IMR-90 (cell line): ENCODE data around the gene ZBTB47. TPM values are rescaled to one million over a fixed set of nuclear protein-coding genes. Genes with fewer than 3 reads are reported as not detected.

Source experiments
- ATAC-seq: fragments of 200-7000 bp; cut with Tn5 transposase; 2 replicates; pipeline ENCODE4 v1.9.1; 2020; ENCODE audit warnings: low read depth, mild to moderate bottlenecking, moderate library complexity
- BruUV-seq: library from RNA; stranded (reverse); fragments of 400-500 nt; replicated peaks from 2 replicates; lab custom pipeline; 2021; lab: Mats Ljungman, UMichigan
- CTCF ChIA-PET: fragments of 300-600 bp; formaldehyde crosslinking; extraction: SDS; loops from one replicate; lab custom pipeline; 2021; ENCODE audit warnings: antibody characterized with exemption; lab: Yijun Ruan, JAX
- POLR2A ChIA-PET: fragments of 300-600 bp; sonication (Branson Sonifier 250); formaldehyde crosslinking; loops from one replicate; lab custom pipeline; 2022; ENCODE audit warnings: antibody characterized with exemption; ENCODE audit not compliant: unreplicated experiment; lab: Charles Lee
- DNase-seq: peaks from one replicate; pipeline ENCODE4 v3.0.0; 2013
- H2AFZ ChIP-seq: replicated peaks from 2 replicates; pipeline ENCODE3; 2013; ENCODE audit warnings: low read length, mild to moderate bottlenecking; ENCODE audit not compliant: poor library complexity
- H2AK5ac ChIP-seq: 2 replicates; pipeline ENCODE4 v1.6.1; 2013; ENCODE audit warnings: low read depth, low read length, inconsistent platforms
- H2AK9ac ChIP-seq: replicated peaks from 2 replicates; pipeline ENCODE3; 2013; ENCODE audit warnings: mild to moderate bottlenecking, low read depth, low read length, moderate library complexity; ENCODE audit not compliant: poor library complexity
- H2BK120ac ChIP-seq: 2 replicates; pipeline ENCODE4 v1.6.1; 2013; ENCODE audit warnings: low read depth, low read length, inconsistent platforms
- H2BK15ac ChIP-seq: 3 replicates; pipeline ENCODE4 v1.6.1; 2013; ENCODE audit warnings: low read depth, low read length, inconsistent platforms
- H2BK20ac ChIP-seq: 2 replicates; pipeline ENCODE4 v1.6.1; 2013; ENCODE audit warnings: low read depth, mild to moderate bottlenecking, inconsistent platforms, low read length, moderate library complexity
- H2BK5ac ChIP-seq: 2 replicates; pipeline ENCODE4 v1.6.1; 2013; ENCODE audit warnings: mild to moderate bottlenecking, low read depth, low read length, inconsistent platforms; ENCODE audit not compliant: poor library complexity, severe bottlenecking
- H3K14ac ChIP-seq: replicated peaks from 2 replicates; pipeline ENCODE4 v1.6.1; 2013; ENCODE audit warnings: low read depth, low read length, inconsistent platforms
- H3K18ac ChIP-seq: 2 replicates; pipeline ENCODE4 v1.6.1; 2013; ENCODE audit warnings: low read depth, low read length, control low read depth
- H3K23ac ChIP-seq: 2 replicates; pipeline ENCODE4 v1.6.1; 2013; ENCODE audit warnings: low read depth, low read length, inconsistent platforms
- H3K27ac ChIP-seq: 2 replicates; pipeline ENCODE4 v1.5.1; 2013; ENCODE audit warnings: mild to moderate bottlenecking, control low read depth, low read length; ENCODE audit not compliant: insufficient read depth
- H3K27me3 ChIP-seq: 2 replicates; pipeline ENCODE4 v1.6.1; 2013; ENCODE audit warnings: low read length; ENCODE audit not compliant: control insufficient read depth, insufficient read depth
- H3K36me3 ChIP-seq: 2 replicates; pipeline ENCODE4 v1.6.1; 2013; ENCODE audit warnings: low read length, mixed read lengths; ENCODE audit not compliant: control insufficient read depth, insufficient read depth
- H3K4ac ChIP-seq: 2 replicates; pipeline ENCODE4 v1.6.1; 2013; ENCODE audit warnings: low read depth, low read length, inconsistent platforms
- H3K4me1 ChIP-seq: 2 replicates; pipeline ENCODE4 v1.6.1; 2013; ENCODE audit warnings: low read length, mixed read lengths; ENCODE audit not compliant: control insufficient read depth, insufficient read depth
- H3K4me2 ChIP-seq: 2 replicates; pipeline ENCODE4 v1.6.1; 2013; ENCODE audit warnings: low read depth, mild to moderate bottlenecking, control low read depth, low read length, moderate library complexity
- H3K4me3 ChIP-seq: 2 replicates; pipeline ENCODE4 v1.5.1; 2013; ENCODE audit warnings: low read depth, mild to moderate bottlenecking, control low read depth, low read length, moderate library complexity; ENCODE audit not compliant: insufficient read depth
- H3K56ac ChIP-seq: 2 replicates; pipeline ENCODE4 v1.6.1; 2013; ENCODE audit warnings: low read length, inconsistent platforms; ENCODE audit not compliant: insufficient read depth; ENCODE audit errors: extremely low read depth
- H3K79me1 ChIP-seq, 2 experiments: 2 replicates each; pipeline ENCODE4 v1.6.1; 2013; ENCODE audit warnings: low read length in 2 of 2, inconsistent platforms in 1 of 2, low read depth in 1 of 2
- H3K9ac ChIP-seq: 2 replicates; pipeline ENCODE4 v1.6.1; 2013; ENCODE audit warnings: low read depth, low read length, control low read depth
- H3K9me1 ChIP-seq: 2 replicates; pipeline ENCODE4 v1.6.1; 2013; ENCODE audit warnings: low read length, inconsistent platforms; ENCODE audit not compliant: insufficient read depth
- H3K9me3 ChIP-seq: 2 replicates; pipeline ENCODE4 v1.6.1; 2013; ENCODE audit warnings: low read length; ENCODE audit not compliant: control insufficient read depth, insufficient read depth
- H4K20me1 ChIP-seq: 2 replicates; pipeline ENCODE4 v1.6.1; 2013; ENCODE audit warnings: low read length, inconsistent platforms; ENCODE audit not compliant: insufficient read depth
- H4K5ac ChIP-seq: 2 replicates; pipeline ENCODE4 v1.6.1; 2013; ENCODE audit warnings: mild to moderate bottlenecking, low read depth, low read length, control low read depth
- H4K8ac ChIP-seq, 2 experiments: 2 replicates each; pipeline ENCODE4 v1.6.1; 2013; ENCODE audit warnings: low read depth in 2 of 2, low read length in 2 of 2, control low read depth in 1 of 2, inconsistent platforms in 1 of 2
- H4K91ac ChIP-seq: 2 replicates; pipeline ENCODE4 v1.6.1; 2013; ENCODE audit warnings: low read depth, low read length, inconsistent platforms; ENCODE audit not compliant: insufficient read depth
- CHD1 ChIP-seq: IDR thresholded peaks from 2 replicates; pipeline ENCODE4 v1.6.1; 2012; ENCODE audit warnings: low read depth, low read length, improper control_type of control experiment
- CTCF ChIP-seq: conservative IDR thresholded peaks from 2 replicates; pipeline ENCODE4 v1.5.1; 2012; ENCODE audit warnings: mild to moderate bottlenecking, low read depth, low read length, improper control_type of control experiment
- RAD21 ChIP-seq: IDR thresholded peaks from 2 replicates; pipeline ENCODE4 v1.6.1; 2012; ENCODE audit warnings: low read length, improper control_type of control experiment
- WGBS, 2 experiments: methylation state at CpG; one replicate each; pipeline versions ENCODE4 v1.1.5 to v1.1.7; 2013; ENCODE audit warnings: missing lambda C conversion rate in 2 of 2; ENCODE audit not compliant: insufficient read length in 1 of 2; ENCODE audit errors: extremely low coverage in 2 of 2; 5-methylcytosine and 5-hydroxymethylcytosine counted together
- dilution Hi-C: fragments of 300-500 bp; cut with HindIII; formaldehyde crosslinking; loops from one replicate; pipeline ENCODE4 v1.14.3; 2018; ENCODE audit warnings: low sequenced_read_pairs; ENCODE audit not compliant: unreplicated experiment
- in situ Hi-C: fragments of 300-500 bp; cut with MboI; formaldehyde crosslinking; loops from 3 replicates; pipeline ENCODE4 v1.14.3; 2019; ENCODE audit warnings: low sequenced_read_pairs, inconsistent platforms, mixed read lengths
- intact Hi-C: fragments of 100-400 bp; cut with micrococcal nuclease; formaldehyde crosslinking; loops from 2 replicates; pipeline ENCODE4 v1.10.0; 2022
- polyA plus RNA-seq, 3 experiments: library from polyadenylated mRNA; depleted of rRNA; stranded (reverse); fragments of >200 nt; gene quantifications; 2 replicates each; pipeline ENCODE4 v1.2.3, GENCODE V29; 2012; ENCODE audit warnings: low replicate concordance in 1 of 3
- total RNA-seq: library from RNA; depleted of rRNA; stranded (reverse); fragments of >200 nt; gene quantifications from 2 replicates; pipeline ENCODE4 v1.2.3, GENCODE V29; 2012
- TF ChIP-seq, protein P1 (sequence below): fragments of 150-350 bp; IDR thresholded peaks from 2 replicates; pipeline ENCODE4 v1.6.1; 2016; ENCODE audit warnings: low read depth, mild to moderate bottlenecking, low read length, moderate library complexity, borderline replicate concordance

Gene ZBTB47
- total and polyA plus RNA-seq, 2 of the 4 experiments (the other 2 are of a cell fraction), result 10.9 to 16.8 TPM

DNA sequence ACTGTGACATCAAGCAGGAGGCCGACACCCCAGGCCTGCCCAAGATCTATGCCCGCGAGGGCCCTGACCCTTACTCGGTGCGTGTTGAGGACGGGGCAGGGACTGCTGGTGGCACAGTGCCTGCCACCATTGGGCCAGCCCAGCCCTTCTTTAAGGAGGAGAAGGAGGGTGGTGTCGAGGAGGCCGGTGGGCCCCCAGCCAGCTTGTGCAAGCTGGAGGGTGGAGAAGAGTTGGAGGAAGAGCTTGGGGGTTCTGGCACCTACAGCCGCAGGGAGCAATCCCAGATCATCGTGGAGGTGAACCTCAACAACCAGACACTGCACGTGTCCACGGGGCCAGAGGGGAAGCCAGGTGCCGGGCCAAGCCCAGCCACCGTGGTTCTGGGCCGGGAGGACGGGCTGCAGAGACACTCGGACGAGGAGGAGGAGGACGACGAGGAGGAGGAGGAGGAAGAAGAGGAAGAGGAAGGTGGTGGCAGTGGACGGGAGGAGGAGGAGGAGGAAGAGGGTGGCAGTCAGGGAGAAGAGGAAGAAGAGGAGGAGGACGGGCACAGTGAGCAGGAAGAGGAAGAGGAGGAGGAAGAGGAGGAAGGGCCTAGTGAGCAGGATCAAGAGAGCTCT is 5.4 kb downstream of the ZBTB47 start:
- no peak overlapping the region for H3K4me2 ChIP-seq
- peaks cover 21% of the 10 kb centered on the region; the same call in 1 of the 2 replicates for H3K36me3 ChIP-seq
- H3K9me1 ChIP-seq, result peaks cover 31% of the 10 kb centered on the region
- H3K9ac ChIP-seq, result no peak overlapping the region
- no peak overlapping the region for H4K91ac ChIP-seq
- no peak overlapping the region for H3K18ac ChIP-seq
- TF ChIP-seq, protein P1, sequence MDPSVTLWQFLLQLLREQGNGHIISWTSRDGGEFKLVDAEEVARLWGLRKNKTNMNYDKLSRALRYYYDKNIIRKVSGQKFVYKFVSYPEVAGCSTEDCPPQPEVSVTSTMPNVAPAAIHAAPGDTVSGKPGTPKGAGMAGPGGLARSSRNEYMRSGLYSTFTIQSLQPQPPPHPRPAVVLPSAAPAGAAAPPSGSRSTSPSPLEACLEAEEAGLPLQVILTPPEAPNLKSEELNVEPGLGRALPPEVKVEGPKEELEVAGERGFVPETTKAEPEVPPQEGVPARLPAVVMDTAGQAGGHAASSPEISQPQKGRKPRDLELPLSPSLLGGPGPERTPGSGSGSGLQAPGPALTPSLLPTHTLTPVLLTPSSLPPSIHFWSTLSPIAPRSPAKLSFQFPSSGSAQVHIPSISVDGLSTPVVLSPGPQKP, result no peak
- TF ChIP-seq CHD1 (no peak), RAD21 (no peak), CTCF (no peak)
- peaks cover 30% of the 10 kb centered on the region for H4K20me1 ChIP-seq
- H3K4ac ChIP-seq, result no peak overlapping the region
- H2BK5ac ChIP-seq, result no peak overlapping the region
- H2AK9ac ChIP-seq, result no peak overlapping the region
- peaks cover 13% of the 10 kb centered on the region for H3K4me1 ChIP-seq
- intact Hi-C loops, result loop anchor here (5.0 kb wide), 1 partner anchor 567 kb away; the partner anchor contains the start of gene TRAK1
- ATAC-seq (no peak), DNase-seq (no peak)
- dilution Hi-C loops, result no loop called here
- H3K23ac ChIP-seq, result no peak overlapping the region
- peaks cover 12 to 49% of the 10 kb centered on the region in 2 experiments for H3K79me1 ChIP-seq
- in situ Hi-C loops, result no loop called here
- H3K4me3 ChIP-seq, result no peak overlapping the region
- H2AK5ac ChIP-seq, result no peak overlapping the region
- WGBS, 2 experiments, result 76% methylated on average over 6 of the region's 22 CpGs; no CpG with 5 or more reads in 1 of the 2 experiments
- ChIA-PET CTCF (no interaction called here), POLR2A (no interaction called here)
- H2BK20ac ChIP-seq, result no peak overlapping the region
- no peak overlapping the region for H4K8ac ChIP-seq
- H3K9me3 ChIP-seq, result no peaks in the 10 kb centered on the region
- H3K27ac ChIP-seq, result no peak overlapping the region
- no TSS peak for BruUV-seq
- no peak overlapping the region for H3K14ac ChIP-seq
- H3K27me3 ChIP-seq, result no peaks in the 10 kb centered on the region
- H2BK120ac ChIP-seq, result no peak overlapping the region
- H2AFZ ChIP-seq, result no peak overlapping the region
- no peak overlapping the region for H2BK15ac ChIP-seq
- no peak overlapping the region for H3K56ac ChIP-seq
- H4K5ac ChIP-seq, result no peak overlapping the region
